T-cell (primary cell): ENCODE results near the gene ITGB6. TPM values are rescaled to one million over a fixed set of nuclear protein-coding genes. Genes with fewer than 3 reads are reported as not detected.
A peak's percentile ranks its signal among the peaks of the same experiment; 100 is the strongest.

Source experiments
- ATAC-seq, 4 experiments: fragments of 200-7000 bp in 3 of 4; fragments of 150-1000 bp in 1 of 4; cut with Tn5 transposase; replicated peaks in 1 of 4; 1 replicate in 3 of 4; 2 replicates in 1 of 4; pipeline ENCODE4 v1.10.0; 2021; ENCODE audit warnings: moderate library complexity in 3 of 4, mild to moderate bottlenecking in 2 of 4, moderate number of reproducible peaks in 1 of 4
- CTCF ChIA-PET, 2 donors: fragments of 300-600 bp; sonication (Branson Sonifier 250); formaldehyde crosslinking; loops; one replicate each; lab custom pipeline; 2022; ENCODE audit warnings: antibody characterized with exemption in 2 of 2; lab: Charles Lee
- POLR2A ChIA-PET, 2 donors: fragments of 300-600 bp; sonication (Branson Sonifier 250); formaldehyde crosslinking; loops; one replicate each; lab custom pipeline; 2022; ENCODE audit warnings: antibody characterized with exemption in 2 of 2; lab: Charles Lee
- DNase-seq, 35 experiments: peaks; one replicate each; pipeline versions ENCODE4 v3.0.0 to v3.0.0-alpha.2; 2013 to 2023
- H3K27ac ChIP-seq: one replicate; pipeline ENCODE4 v1.5.1; 2013; ENCODE audit warnings: low read length
- H3K27me3 ChIP-seq, 2 experiments: replicated peaks in 1 of 2; 1 replicate in 1 of 2; 2 replicates in 1 of 2; pipeline versions ENCODE4 v1.6.1 to v1.7.0; 2013; ENCODE audit warnings: low read length in 1 of 2, mixed read lengths in 1 of 2; ENCODE audit not compliant: control insufficient read depth in 2 of 2, insufficient read depth in 2 of 2; ENCODE audit errors: extremely low read depth in 1 of 2
- H3K36me3 ChIP-seq, 2 donors: 1 replicate in 1 of 2; 2 replicates in 1 of 2; pipeline versions ENCODE4 v1.6.1 to v1.7.0; 2013; ENCODE audit warnings: low read length in 1 of 2; ENCODE audit not compliant: control insufficient read depth in 2 of 2, insufficient read depth in 1 of 2; ENCODE audit errors: extremely low read depth in 1 of 2
- H3K4me1 ChIP-seq, 2 experiments: 1 replicate in 1 of 2; 2 replicates in 1 of 2; pipeline versions ENCODE4 v1.6.1 to v1.7.0; 2013; ENCODE audit warnings: low read length in 2 of 2, mixed read lengths in 1 of 2; ENCODE audit not compliant: insufficient read depth in 2 of 2, control insufficient read depth in 1 of 2; ENCODE audit errors: extremely low read depth in 1 of 2
- H3K4me3 ChIP-seq, 2 donors: 1 replicate in 1 of 2; 2 replicates in 1 of 2; pipeline versions ENCODE4 v1.5.1 to v1.7.0; 2013; ENCODE audit warnings: mild to moderate bottlenecking in 2 of 2, low read length in 1 of 2, moderate library complexity in 1 of 2; ENCODE audit not compliant: control insufficient read depth in 1 of 2; ENCODE audit errors: extremely low read depth in 1 of 2
- H3K9me3 ChIP-seq: 2 replicates; pipeline ENCODE4 v1.7.0; 2013
- H3K27ac Mint-ChIP-seq, 2 donors: one replicate each; pipeline ENCODE4 v1.8.0; 2020 to 2021; ENCODE audit warnings: mild to moderate bottlenecking in 2 of 2, mixed read lengths in 2 of 2
- H3K27me3 Mint-ChIP-seq, 2 donors: one replicate each; pipeline ENCODE4 v1.8.0; 2021 to 2022; ENCODE audit warnings: mixed read lengths in 2 of 2
- H3K36me3 Mint-ChIP-seq: one replicate; pipeline ENCODE4 v1.8.0; 2021; ENCODE audit warnings: mixed read lengths
- H3K4me1 Mint-ChIP-seq, 3 donors: one replicate each; pipeline ENCODE4 v1.8.0; 2020 to 2022; ENCODE audit warnings: mixed read lengths in 3 of 3, mild to moderate bottlenecking in 1 of 3
- H3K4me3 Mint-ChIP-seq, 3 donors: one replicate each; pipeline ENCODE4 v1.8.0; 2020 to 2022; ENCODE audit warnings: mild to moderate bottlenecking in 3 of 3, mixed read lengths in 3 of 3, moderate library complexity in 3 of 3
- H3K9me3 Mint-ChIP-seq, 3 donors: one replicate each; pipeline ENCODE4 v1.8.0; 2020 to 2022; ENCODE audit warnings: mixed read lengths in 3 of 3
- WGBS: methylation state at CpG from one replicate; pipeline ENCODE4 v1.1.5; 2013; ENCODE audit warnings: missing lambda C conversion rate; ENCODE audit not compliant: insufficient coverage; 5-methylcytosine and 5-hydroxymethylcytosine counted together
- total RNA-seq, 35 experiments: library from RNA in 6 of 35; stranded (reverse) in 6 of 35; fragments of 120-200 nt in 1 of 35; gene quantifications; one replicate each; pipeline versions ENCODE4 v1.2.1 to v1.2.4 and lab custom pipeline; 2013 to 2026

The ITGB6 gene
- total RNA-seq, 5 donors from 2014 or later (not counting 1 experiment from before 2014, with no cell fraction given), result 0.09 to 0.38 TPM; not detected in 3

DNA sequence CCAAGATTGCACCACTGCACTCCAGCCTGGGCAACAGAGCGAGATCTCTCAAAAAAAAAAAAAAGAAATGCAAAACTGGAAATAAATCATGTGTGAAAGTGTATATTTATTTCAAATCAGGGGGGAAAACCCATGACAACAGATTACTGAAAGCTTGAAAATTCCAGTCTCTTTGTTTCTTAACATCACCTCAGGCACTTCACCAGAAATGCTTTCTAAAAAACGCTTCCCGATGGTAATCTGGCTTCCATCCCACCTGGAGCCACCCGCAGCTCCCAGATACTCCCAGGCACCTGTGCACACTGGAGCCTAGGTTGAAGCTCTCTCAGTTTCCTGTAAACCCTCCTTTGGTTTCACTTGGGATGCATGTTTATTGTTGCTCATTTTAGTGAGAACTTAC lies 7.2 kb upstream of the ITGB6 start:
- H3K27ac ChIP-seq, result no peak overlapping the region
- H3K4me3 ChIP-seq, result no peak overlapping the region
- H3K9me3 Mint-ChIP-seq, result peaks cover 0 to 4% (median 3%) of the 10 kb centered on the region in 3 donors
- peaks cover 13 to 17% (median 14%) of the 10 kb centered on the region in 3 donors for H3K4me1 Mint-ChIP-seq
- no peaks in the 10 kb centered on the region for H3K9me3 ChIP-seq
- ATAC-seq (no peak), DNase-seq (no peak)
- peaks cover 0 to 8% of the 10 kb centered on the region in 2 experiments for H3K4me1 ChIP-seq
- H3K36me3 Mint-ChIP-seq, result no peaks in the 10 kb centered on the region
- ChIA-PET CTCF (interaction anchor here (0.6 to 1.2 kb wide), 3 partner anchors 28 to 285 kb away, joined by 3 read pairs; no protein-coding TSS in a partner anchor), POLR2A (no interaction called here)
- peaks cover 0 to 2% of the 10 kb centered on the region in 2 donors for H3K27me3 Mint-ChIP-seq
- 82% methylated on average over 2 of the region's 4 CpGs for WGBS
- no peak overlapping the region for H3K27ac Mint-ChIP-seq
- no peak overlapping the region for H3K4me3 Mint-ChIP-seq
- no peaks in the 10 kb centered on the region for H3K27me3 ChIP-seq
- no peaks in the 10 kb centered on the region for H3K36me3 ChIP-seq

- CTCF ChIA-PET, result interaction anchor here in 1 of 2 donors (0.7 kb wide), 1 partner anchor 285 kb away, joined by 3 read pairs; no protein-coding TSS in a partner anchor
- WGBS, result 100% methylated on average over 2 of the region's 4 CpGs
These were observed 6.4 kb upstream of the ITGB6 start for GRCh38 chr2:160206436-160206835.

GRCh38 chr2:160205505-160205904 lies 5.4 kb upstream of the ITGB6 start:
- peaks cover 8 to 13% (median 8%) of the 10 kb centered on the region in 3 donors for H3K4me1 Mint-ChIP-seq
- POLR2A ChIA-PET, result no interaction called here

More at GRCh38 chr2:160206436-160206835, 6.4 kb upstream of the ITGB6 start:
- Mint-ChIP-seq H3K36me3 (no peaks in the 10 kb centered on the region), H3K27ac (no peak overlapping the region), H3K4me1 (peaks cover 13 to 17% (median 14%) of the 10 kb centered on the region in 3 donors), H3K27me3 (peaks cover 0 to 2% of the 10 kb centered on the region in 2 donors), H3K4me3 (no peak overlapping the region), H3K9me3 (peaks cover 0 to 4% (median 3%) of the 10 kb centered on the region in 3 donors)
- H3K4me1 ChIP-seq, result peaks cover 0 to 8% of the 10 kb centered on the region in 2 experiments
- H3K4me3 ChIP-seq, result no peak overlapping the region
- DNase-seq (no peak), ATAC-seq (no peak)
- POLR2A ChIA-PET, result no interaction called here
- H3K9me3 ChIP-seq, result no peaks in the 10 kb centered on the region
- no peaks in the 10 kb centered on the region for H3K36me3 ChIP-seq
- no peak overlapping the region for H3K27ac ChIP-seq
- no peaks in the 10 kb centered on the region for H3K27me3 ChIP-seq

GRCh38 chr2:160203422-160203821 lies 3.4 kb upstream of the ITGB6 start:
- H3K9me3 Mint-ChIP-seq, result peaks cover 0 to 4% (median 3%) of the 10 kb centered on the region in 3 donors
- H3K27ac Mint-ChIP-seq, result no peak overlapping the region
- POLR2A ChIA-PET, result no interaction called here
- no peak for ATAC-seq
- no peaks in the 10 kb centered on the region for H3K36me3 Mint-ChIP-seq
- Histone ChIP-seq H3K27me3 (no peaks in the 10 kb centered on the region), H3K4me3 (no peak overlapping the region), H3K9me3 (no peaks in the 10 kb centered on the region), H3K4me1 (peaks cover 0 to 8% of the 10 kb centered on the region in 2 experiments), H3K36me3 (no peaks in the 10 kb centered on the region), H3K27ac (no peak overlapping the region)
- H3K27me3 Mint-ChIP-seq, result peaks cover 0 to 2% of the 10 kb centered on the region in 2 donors
- H3K4me3 Mint-ChIP-seq, result no peak overlapping the region
- 63% methylated on average over 3 of the region's 3 CpGs for WGBS
- H3K4me1 Mint-ChIP-seq, result peaks cover 6 to 8% (median 7%) of the 10 kb centered on the region in 3 donors
- CTCF ChIA-PET, result no interaction called here
- no peak for DNase-seq

More at GRCh38 chr2:160205505-160205904, 5.4 kb upstream of the ITGB6 start:
- DNase-seq (no peak), ATAC-seq (peak in 1 of 4 experiments; percentile 15)
- WGBS, result 91% methylated on average over 6 of the region's 7 CpGs
- Histone ChIP-seq H3K27me3 (no peaks in the 10 kb centered on the region), H3K36me3 (no peaks in the 10 kb centered on the region), H3K4me3 (no peak overlapping the region), H3K27ac (no peak overlapping the region), H3K4me1 (peaks cover 0 to 8% of the 10 kb centered on the region in 2 experiments), H3K9me3 (no peaks in the 10 kb centered on the region)
- no peaks in the 10 kb centered on the region for H3K36me3 Mint-ChIP-seq
- H3K9me3 Mint-ChIP-seq, result peaks cover 0 to 4% (median 3%) of the 10 kb centered on the region in 3 donors
- H3K27me3 Mint-ChIP-seq, result no peaks in the 10 kb centered on the region
- no peak overlapping the region for H3K4me3 Mint-ChIP-seq
- no peak overlapping the region for H3K27ac Mint-ChIP-seq
- CTCF ChIA-PET, result interaction anchor here in 1 of 2 donors (0.6 kb wide), 1 partner anchor 90 kb away, joined by 3 read pairs; no protein-coding TSS in a partner anchor

DNA sequence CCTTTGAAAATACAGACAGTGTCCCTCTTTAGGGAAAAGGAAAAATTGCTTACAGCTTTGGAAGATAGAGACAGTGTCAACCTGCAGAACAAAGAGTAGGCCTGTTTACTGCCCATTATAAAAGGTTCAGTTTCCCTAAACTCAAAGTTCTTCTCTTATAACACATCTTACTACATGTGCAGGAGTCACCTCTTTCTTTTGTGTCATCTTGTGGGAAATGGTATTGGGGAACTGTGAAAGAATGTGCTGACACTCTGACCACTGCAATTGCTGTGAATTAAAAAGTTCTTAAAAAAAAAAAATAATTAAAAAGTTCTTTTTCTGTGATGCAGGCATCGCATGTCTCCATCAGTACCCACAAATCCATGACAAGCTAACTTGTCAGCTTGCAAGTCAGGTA lies 2.9 kb upstream of the ITGB6 start:
- peaks cover 0 to 2% of the 10 kb centered on the region in 2 donors for H3K27me3 Mint-ChIP-seq
- no peak overlapping the region for H3K4me3 ChIP-seq
- no peaks in the 10 kb centered on the region for H3K36me3 Mint-ChIP-seq
- no peak overlapping the region for H3K27ac ChIP-seq
- H3K36me3 ChIP-seq, result no peaks in the 10 kb centered on the region
- WGBS, result 100% methylated on average over 1 of the region's 1 CpG
- ChIA-PET POLR2A (no interaction called here), CTCF (no interaction called here)
- peaks cover 0 to 4% (median 3%) of the 10 kb centered on the region in 3 donors for H3K9me3 Mint-ChIP-seq
- no peak overlapping the region for H3K4me3 Mint-ChIP-seq
- no peak for DNase-seq
- H3K4me1 ChIP-seq, result peaks cover 0 to 5% of the 10 kb centered on the region in 2 experiments
- peaks cover 4 to 5% (median 4%) of the 10 kb centered on the region in 3 donors for H3K4me1 Mint-ChIP-seq
- H3K27ac Mint-ChIP-seq, result no peak overlapping the region
- H3K27me3 ChIP-seq, result no peaks in the 10 kb centered on the region
- no peak for ATAC-seq
- no peaks in the 10 kb centered on the region for H3K9me3 ChIP-seq

GRCh38 chr2:160201849-160202539 lies 1.9 kb upstream of the ITGB6 start:
- H3K4me1 Mint-ChIP-seq, result no peaks in the 10 kb centered on the region
- H3K36me3 ChIP-seq, result no peaks in the 10 kb centered on the region
- ChIA-PET POLR2A (no interaction called here), CTCF (no interaction called here)
- no peak for ATAC-seq
- H3K27ac ChIP-seq, result no peak overlapping the region
- WGBS, result 86% methylated on average over 2 of the region's 2 CpGs
- H3K4me3 ChIP-seq, result no peak overlapping the region
- no peaks in the 10 kb centered on the region for H3K9me3 ChIP-seq
- no peak for DNase-seq
- H3K27me3 ChIP-seq, result no peaks in the 10 kb centered on the region
- H3K4me1 ChIP-seq, result peaks cover 0 to 4% of the 10 kb centered on the region in 2 experiments
- peaks cover 0 to 2% of the 10 kb centered on the region in 2 donors for H3K27me3 Mint-ChIP-seq
- no peaks in the 10 kb centered on the region for H3K36me3 Mint-ChIP-seq
- no peak overlapping the region for H3K27ac Mint-ChIP-seq
- H3K4me3 Mint-ChIP-seq, result no peak overlapping the region
- H3K9me3 Mint-ChIP-seq, result peaks cover 0 to 4% (median 3%) of the 10 kb centered on the region in 3 donors
